Cardiac muscle cell (in vitro differentiated cells and primary cell): Measurements from ENCODE around the gene SH2D4B. TPM values are rescaled to one million over a fixed set of nuclear protein-coding genes. Genes with fewer than 3 reads are reported as not detected.

Experiments used
- DNase-seq, 2 donors: peaks; one replicate each; pipeline versions ENCODE4 v3.0.0 to v3.0.0-alpha.2; 2010 to 2017; ENCODE audit warnings: low read depth in 1 of 2, low spot score in 1 of 2
- H3K27ac ChIP-seq: fragments of 200-600 bp; sonication (generic); 2 replicates; pipeline ENCODE4 v1.5.1; 2016
- H3K27me3 ChIP-seq: fragments of 200-600 bp; sonication (generic); 2 replicates; pipeline ENCODE4 v1.6.0; 2016; ENCODE audit warnings: control low read depth
- H3K36me3 ChIP-seq: fragments of 200-600 bp; sonication (generic); 2 replicates; pipeline ENCODE4 v1.5.1; 2016; ENCODE audit warnings: control low read depth
- H3K4me1 ChIP-seq: fragments of 200-600 bp; sonication (generic); 2 replicates; pipeline ENCODE4 v1.8.1; 2017; ENCODE audit warnings: low read depth, mild to moderate bottlenecking, mixed run types
- H3K4me3 ChIP-seq: fragments of 200-600 bp; sonication (generic); 2 replicates; pipeline ENCODE4 v1.5.1; 2016; ENCODE audit warnings: mild to moderate bottlenecking
- H3K9me3 ChIP-seq: fragments of 200-600 bp; sonication (generic); 2 replicates; pipeline ENCODE4 v1.5.1; 2017; ENCODE audit warnings: low read depth, mild to moderate bottlenecking, control low read depth
- CTCF ChIP-seq: IDR thresholded peaks from 2 replicates; pipeline ENCODE4 v1.5.1; 2012; ENCODE audit warnings: low read depth, mild to moderate bottlenecking, low read length
- polyA plus RNA-seq: library from polyadenylated mRNA; unstranded; fragments of >200 nt; fragmentation: Nextera tagmentation; extraction: Ambion mirVana; gene quantifications from 2 replicates; pipeline ENCODE4 v1.2.1, GENCODE V29; 2016
- total RNA-seq: library from RNA; depleted of rRNA; stranded (reverse); fragments of >200 nt; gene quantifications from 2 replicates; pipeline ENCODE4 v1.2.3, GENCODE V29; 2016

SH2D4B gene
- total and polyA plus RNA-seq, 2 experiments from 2014 or later, result not detected

- Histone ChIP-seq H3K4me1 (no peaks in the 10 kb centered on the region), H3K36me3 (no peaks in the 10 kb centered on the region), H3K4me3 (no peak overlapping the region), H3K27ac (no peak overlapping the region), H3K27me3 (no peaks in the 10 kb centered on the region), H3K9me3 (no peaks in the 10 kb centered on the region)
- peak; percentile 56 for TF ChIP-seq CTCF
- DNase-seq, result peak in 1 of 2 donors; percentile 55
Measured at GRCh38 chr10:80535671-80536360, 1.9 kb upstream of the SH2D4B start.

GRCh38 chr10:80536361-80536835, 1.3 kb upstream of the SH2D4B start:
- Histone ChIP-seq H3K27me3 (no peaks in the 10 kb centered on the region), H3K36me3 (no peaks in the 10 kb centered on the region), H3K9me3 (no peaks in the 10 kb centered on the region), H3K4me1 (no peaks in the 10 kb centered on the region), H3K27ac (no peak overlapping the region), H3K4me3 (no peak overlapping the region)
- DNase-seq, result no peak
- TF ChIP-seq CTCF, result no peak

GRCh38 chr10:80537086-80537735, 491 bp upstream of the SH2D4B start:
- H3K36me3 ChIP-seq, result no peaks in the 10 kb centered on the region
- H3K4me3 ChIP-seq, result no peak overlapping the region
- H3K4me1 ChIP-seq, result no peaks in the 10 kb centered on the region
- no peak overlapping the region for H3K27ac ChIP-seq
- no peaks in the 10 kb centered on the region for H3K9me3 ChIP-seq
- H3K27me3 ChIP-seq, result no peaks in the 10 kb centered on the region
- DNase-seq, result peak in 1 of 2 donors; percentile 27
- TF ChIP-seq CTCF, result no peak

- no peaks in the 10 kb centered on the region for H3K4me1 ChIP-seq
- no peaks in the 10 kb centered on the region for H3K36me3 ChIP-seq
- no peaks in the 10 kb centered on the region for H3K27me3 ChIP-seq
- no peak overlapping the region for H3K27ac ChIP-seq
- no peak overlapping the region for H3K4me3 ChIP-seq
- TF ChIP-seq CTCF, result no peak
- DNase-seq, result no peak
- H3K9me3 ChIP-seq, result no peaks in the 10 kb centered on the region
Measured at GRCh38 chr10:80538481-80539185, 931 bp downstream of the SH2D4B start.

GRCh38 chr10:80539421-80540031, 1.8 kb downstream of the SH2D4B start:
- H3K27me3 ChIP-seq, result no peaks in the 10 kb centered on the region
- no peaks in the 10 kb centered on the region for H3K4me1 ChIP-seq
- TF ChIP-seq CTCF, result no peak
- H3K9me3 ChIP-seq, result no peaks in the 10 kb centered on the region
- DNase-seq, result no peak
- H3K27ac ChIP-seq, result no peak overlapping the region
- no peak overlapping the region for H3K4me3 ChIP-seq
- H3K36me3 ChIP-seq, result no peaks in the 10 kb centered on the region
